GM18909 (cell line): Measurements from ENCODE around the gene SLC13A3.
"Not testable (repeated sequence)": the region's sequence is repeated elsewhere in the genome, so short reads cannot be mapped to it uniquely, and the experiment has no call there.

Source experiments
- ATAC-seq: cut with Tn5 transposase; IDR thresholded peaks from one replicate; pipeline ENCODE4 v1.9.1; 2021; ENCODE audit warnings: mild to moderate bottlenecking; ENCODE audit not compliant: unreplicated experiment, poor library complexity

The SLC13A3 gene

GRCh38 chr20:46681032-46681854, 30.0 kb upstream of the SLC13A3 start:
- ATAC-seq, result no peak

GRCh38 chr20:46680684-46681031, 29.4 kb upstream of the SLC13A3 start:
- no peak for ATAC-seq

- no peak for ATAC-seq
These were observed 27.3 kb upstream of the SLC13A3 start for GRCh38 chr20:46678516-46678915.

GRCh38 chr20:46677608-46678007, 26.3 kb upstream of the SLC13A3 start:
- ATAC-seq, result no peak

GRCh38 chr20:46676649-46677316, 25.5 kb upstream of the SLC13A3 start:
- ATAC-seq, result not testable (repeated sequence)

- no peak for ATAC-seq
These were observed 23.2 kb upstream of the SLC13A3 start for GRCh38 chr20:46674253-46675083.

GRCh38 chr20:46673394-46674252, 22.4 kb upstream of the SLC13A3 start:
- ATAC-seq, result no peak

- no peak for ATAC-seq
These were observed 21.4 kb upstream of the SLC13A3 start for GRCh38 chr20:46672543-46673148.

GRCh38 chr20:46671866-46672542, 20.7 kb upstream of the SLC13A3 start:
- no peak for ATAC-seq

GRCh38 chr20:46670585-46671584, 19.6 kb upstream of the SLC13A3 start:
- ATAC-seq, result no peak

GRCh38 chr20:46670228-46670584, 18.9 kb upstream of the SLC13A3 start:
- no peak for ATAC-seq

GRCh38 chr20:46666818-46667515, 15.7 kb upstream of the SLC13A3 start:
- ATAC-seq, result no peak

GRCh38 chr20:46666306-46666705, 15.0 kb upstream of the SLC13A3 start:
- no peak for ATAC-seq

GRCh38 chr20:46665602-46666001, 14.3 kb upstream of the SLC13A3 start:
- no peak for ATAC-seq

- ATAC-seq, result no peak
These were observed 12.3 kb upstream of the SLC13A3 start for GRCh38 chr20:46663531-46663930.

- ATAC-seq, result no peak
These were observed 10.4 kb upstream of the SLC13A3 start for GRCh38 chr20:46661659-46662058.

- ATAC-seq, result no peak
These were observed 9.2 kb upstream of the SLC13A3 start for GRCh38 chr20:46660487-46660886.
